ENCODE measurements around the gene FAM236C.
"Not testable (repeated sequence)": the region's sequence is repeated elsewhere in the genome, so short reads cannot be mapped to it uniquely, and the experiment has no call there.

Gene FAM236C

GRCh38 chrX:72912315-72912714 lies at the start of gene FAM236C:
FAM236C (plus strand) TSS chrX:72912615; CDS start chrX:72912715, 100 bp downstream.
- not testable (repeated sequence) for DNase-seq

- not testable (repeated sequence) for DNase-seq
These were observed 29.5 kb upstream of the FAM236C start for GRCh38 chrX:72882898-72883297.

GRCh38 chrX:72889740-72890139 lies 22.7 kb upstream of the FAM236C start:
- not testable (repeated sequence) for DNase-seq

GRCh38 chrX:72916096-72916495 lies 3.7 kb downstream of the FAM236C start:
- DNase-seq, result not testable (repeated sequence)

GRCh38 chrX:72932283-72932682 lies 19.9 kb downstream of the FAM236C start:
- not testable (repeated sequence) for DNase-seq

GRCh38 chrX:72936455-72936854 lies 24.0 kb downstream of the FAM236C start:
- DNase-seq, result not testable (repeated sequence)

GRCh38 chrX:72936882-72937455 lies 24.6 kb downstream of the FAM236C start:
- not testable (repeated sequence) for DNase-seq

GRCh38 chrX:72937906-72938305 lies 25.5 kb downstream of the FAM236C start, which contains the start of gene FAM236A:
FAM236A (plus strand) TSS chrX:72938206; CDS start chrX:72938263, 57 bp downstream.
- DNase-seq, result not testable (repeated sequence)

- not testable (repeated sequence) for DNase-seq
These were observed 29.9 kb downstream of the FAM236C start for GRCh38 chrX:72942272-72942671.

- not testable (repeated sequence) for DNase-seq
These were observed 30.8 kb downstream of the FAM236C start for GRCh38 chrX:72943035-72943818.

GRCh38 chrX:72943819-72944169 lies 31.4 kb downstream of the FAM236C start, which contains the start of gene DMRTC1:
DMRTC1 (minus strand) TSS chrX:72943837; CDS start chrX:72875694, 68,143 bp downstream.
- not testable (repeated sequence) for DNase-seq

- not testable (repeated sequence) for DNase-seq
These were observed 47.6 kb downstream of the FAM236C start for GRCh38 chrX:72959971-72960370.
